ENCODE data around the gene TLE2. TPM values are rescaled to one million over a fixed set of nuclear protein-coding genes. Genes with fewer than 3 reads are reported as not detected.
A peak's percentile ranks its signal among the peaks of the same experiment; 100 is the strongest.

Gene TLE2
- total RNA-seq, 1 donor: 1.7 TPM

DNA sequence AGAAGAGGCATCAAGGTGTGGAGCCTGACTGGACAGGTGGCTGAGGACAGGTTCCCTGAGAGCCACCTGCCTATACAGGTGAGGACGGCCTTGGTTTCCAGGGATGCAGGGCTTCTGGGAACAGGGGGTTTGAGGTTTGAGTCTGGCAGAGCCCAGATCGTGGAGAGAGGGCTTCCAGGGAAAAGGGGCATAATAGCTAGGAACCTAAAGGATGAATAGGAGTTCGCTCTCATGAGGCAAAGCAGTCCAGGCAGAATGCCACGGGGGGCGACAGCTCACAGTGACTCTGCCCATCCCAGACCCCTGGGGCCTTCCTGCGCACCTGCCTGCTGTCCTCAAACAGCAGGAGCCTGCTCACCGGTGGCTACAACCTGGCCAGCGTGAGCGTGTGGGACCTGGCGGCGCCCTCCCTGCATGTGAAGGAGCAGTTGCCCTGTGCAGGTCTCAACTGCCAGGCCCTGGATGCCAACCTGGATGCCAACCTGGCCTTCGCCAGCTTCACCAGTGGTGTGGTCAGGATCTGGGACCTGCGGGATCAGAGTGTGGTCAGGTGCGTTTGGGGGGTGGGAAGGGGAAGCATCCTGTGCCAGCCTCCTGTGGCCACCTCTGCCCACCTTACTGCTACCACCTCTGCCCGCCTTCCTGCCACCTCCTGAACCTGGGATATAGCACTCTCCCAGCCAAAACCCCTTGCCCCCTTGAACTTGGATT is 39.7 kb downstream of the TLE2 start:
- TF ChIP-seq, protein P1, sequence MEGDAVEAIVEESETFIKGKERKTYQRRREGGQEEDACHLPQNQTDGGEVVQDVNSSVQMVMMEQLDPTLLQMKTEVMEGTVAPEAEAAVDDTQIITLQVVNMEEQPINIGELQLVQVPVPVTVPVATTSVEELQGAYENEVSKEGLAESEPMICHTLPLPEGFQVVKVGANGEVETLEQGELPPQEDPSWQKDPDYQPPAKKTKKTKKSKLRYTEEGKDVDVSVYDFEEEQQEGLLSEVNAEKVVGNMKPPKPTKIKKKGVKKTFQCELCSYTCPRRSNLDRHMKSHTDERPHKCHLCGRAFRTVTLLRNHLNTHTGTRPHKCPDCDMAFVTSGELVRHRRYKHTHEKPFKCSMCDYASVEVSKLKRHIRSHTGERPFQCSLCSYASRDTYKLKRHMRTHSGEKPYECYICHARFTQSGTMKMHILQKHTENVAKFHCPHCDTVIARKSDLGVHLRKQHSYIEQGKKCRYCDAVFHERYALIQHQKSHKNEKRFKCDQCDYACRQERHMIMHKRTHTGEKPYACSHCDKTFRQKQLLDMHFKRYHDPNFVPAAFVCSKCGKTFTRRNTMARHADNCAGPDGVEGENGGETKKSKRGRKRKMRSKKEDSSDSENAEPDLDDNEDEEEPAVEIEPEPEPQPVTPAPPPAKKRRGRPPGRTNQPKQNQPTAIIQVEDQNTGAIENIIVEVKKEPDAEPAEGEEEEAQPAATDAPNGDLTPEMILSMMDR (IDR thresholded peaks at IDR 0.05; ENCODE audit: insufficient read depth, low read depth, low read length): no peak
- H3K4me3 ChIP-seq (ENCODE audit: low read depth, low read length): no peak overlapping the region
- DNase-seq (ENCODE audit: low read depth): no peak

- TF ChIP-seq, protein P1 (IDR thresholded peaks at IDR 0.05; ENCODE audit: insufficient read depth, low read depth, low read length): no peak
- no peak for DNase-seq (ENCODE audit: low read depth)
- H3K4me3 ChIP-seq (ENCODE audit: low read depth, low read length): no peak overlapping the region
Observed at GRCh38 chr19:2988568-2988967, 40.5 kb downstream of the TLE2 start.

- DNase-seq (ENCODE audit: low read depth): no peak
- TF ChIP-seq, protein P1 (IDR thresholded peaks at IDR 0.05; ENCODE audit: insufficient read depth, low read depth, low read length): no peak
- no peak overlapping the region for H3K4me3 ChIP-seq (ENCODE audit: low read depth, low read length)
Observed at GRCh38 chr19:2987797-2988196, 41.3 kb downstream of the TLE2 start.

DNA sequence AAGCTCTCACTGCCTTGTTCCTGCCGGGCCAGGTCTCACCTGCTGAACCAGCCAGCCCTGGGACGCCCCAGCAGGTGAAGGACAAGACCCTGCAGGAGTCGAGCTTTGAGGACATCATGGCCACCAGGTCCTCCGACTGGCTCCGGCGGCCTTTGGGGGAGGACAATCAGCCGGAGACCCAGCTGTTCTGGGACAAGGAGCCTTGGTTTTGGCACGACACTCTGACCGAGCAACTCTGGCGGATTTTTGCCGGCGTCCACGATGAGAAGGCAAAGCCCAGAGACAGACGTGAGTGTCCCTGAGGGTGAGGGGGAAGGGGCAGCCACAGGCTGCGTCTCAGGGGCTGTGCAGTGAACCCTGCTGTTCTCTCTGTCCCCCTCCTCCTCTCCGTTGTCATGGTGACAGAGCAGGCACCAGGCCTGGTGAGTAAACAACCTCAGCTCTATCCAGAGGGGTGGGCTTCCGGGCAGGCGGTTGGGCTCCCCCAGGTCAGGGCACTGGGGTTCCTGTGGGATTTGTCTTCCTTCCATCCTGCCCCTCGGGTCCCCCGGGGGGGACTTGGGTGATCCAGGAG is 42.0 kb downstream of the TLE2 start:
- DNase-seq (ENCODE audit: low read depth): no peak
- TF ChIP-seq, protein P1 (IDR thresholded peaks at IDR 0.05; ENCODE audit: insufficient read depth, low read depth, low read length): no peak
- H3K4me3 ChIP-seq (ENCODE audit: low read depth, low read length): no peak overlapping the region

DNA sequence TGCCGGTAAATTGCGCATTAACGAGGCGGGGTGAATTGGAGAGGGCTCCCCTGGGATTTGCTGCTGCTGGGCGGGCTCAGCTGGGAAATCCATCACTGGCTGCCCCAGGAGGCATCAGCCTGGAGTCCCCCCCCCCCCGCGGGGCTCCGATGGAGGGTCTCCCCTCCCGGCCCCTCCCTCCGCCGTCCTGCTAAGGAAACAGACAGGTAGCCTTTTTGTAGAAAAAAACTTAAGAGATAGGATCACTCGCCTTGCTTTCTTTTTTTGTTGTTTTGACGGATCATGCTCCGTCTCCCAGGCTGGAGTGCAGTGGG is 44.9 kb downstream of the TLE2 start:
- peak overlapping the region; percentile 52 for H3K4me3 ChIP-seq (ENCODE audit: low read depth, low read length)
- no peak for DNase-seq (ENCODE audit: low read depth)
- TF ChIP-seq, protein P1 (IDR thresholded peaks at IDR 0.05; ENCODE audit: insufficient read depth, low read depth, low read length): no peak

DNA sequence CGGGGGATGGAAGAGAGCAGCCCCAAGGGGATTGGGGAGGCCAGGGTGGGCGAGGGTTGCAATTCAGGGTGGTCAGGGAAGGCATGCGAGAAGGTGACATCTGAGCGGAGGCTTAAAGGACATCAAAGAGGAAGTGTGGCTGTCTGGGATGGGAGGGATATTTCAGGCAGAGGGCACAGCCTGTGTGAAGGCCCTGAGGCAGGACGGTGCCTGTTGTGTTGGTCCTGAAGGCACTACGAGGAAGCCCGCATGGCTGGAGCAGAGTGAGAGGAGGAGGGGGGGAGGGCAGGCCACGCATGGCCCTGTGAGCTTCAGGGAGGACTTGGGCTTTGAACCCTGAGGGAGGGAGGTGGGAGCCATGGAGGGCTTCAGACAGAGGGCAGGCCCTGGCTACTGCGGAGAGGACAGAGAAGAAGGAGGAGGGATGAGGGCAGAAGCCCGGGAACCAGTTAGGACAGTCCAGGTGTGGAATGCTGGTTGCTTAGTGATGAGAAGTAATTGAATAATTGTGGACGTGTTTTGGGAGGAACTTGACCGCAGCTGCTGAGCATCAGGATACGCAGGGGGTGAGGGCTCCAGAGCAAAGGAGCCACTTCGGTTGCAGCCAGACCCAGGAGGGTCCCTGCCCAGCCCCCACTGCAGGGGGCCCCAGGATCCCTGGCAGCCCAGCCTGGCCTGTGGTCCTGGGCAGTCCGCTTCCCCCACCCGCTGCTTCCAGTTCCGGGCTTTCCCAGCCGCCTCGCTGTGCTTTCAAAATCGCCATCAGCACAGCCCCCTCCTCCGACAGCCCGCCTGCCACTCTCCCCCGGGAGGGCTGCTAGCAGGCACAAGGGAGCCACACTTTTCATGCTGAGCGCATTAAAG is 45.5 kb downstream of the TLE2 start:
- TF ChIP-seq, protein P1 (IDR thresholded peaks at IDR 0.05; ENCODE audit: insufficient read depth, low read depth, low read length): no peak
- H3K4me3 ChIP-seq (ENCODE audit: low read depth, low read length): peak overlapping the region; percentile 52
- DNase-seq (ENCODE audit: low read depth): peak; percentile 74

Measured in fibroblast of villous mesenchyme (primary cell).